Testis (tissue), 2 donors: Measurements from ENCODE around the gene LRP8.

ENCODE experiments used
- CTCF ChIP-seq, 3 experiments: fragments of 450-650 bp in 2 of 3; fragments of 200-600 bp in 1 of 3; sonication (generic) in 1 of 3; IDR thresholded peaks; one replicate each; pipeline ENCODE4 v1.5.1; 2016 to 2019; ENCODE audit warnings: antibody characterized with exemption in 3 of 3, mild to moderate bottlenecking in 2 of 3, moderate library complexity in 1 of 3
- POLR2A ChIP-seq: fragments of 450-650 bp; IDR thresholded peaks from one replicate; pipeline ENCODE4 v1.6.1; 2017; ENCODE audit warnings: antibody characterized with exemption, mild to moderate bottlenecking, moderate library complexity

GRCh38 chr1:53352561-53352960 lies 24.7 kb upstream of the LRP8 start:
- no peak for TF ChIP-seq CTCF (IDR thresholded peaks at IDR 0.05)
- TF ChIP-seq POLR2A, result no peak
